Measurements from ENCODE around the gene ITGB2. TPM values are rescaled to one million over a fixed set of nuclear protein-coding genes. Genes with fewer than 3 reads are reported as not detected.

The ITGB2 gene
- total and polyA plus RNA-seq, 2 donors (not counting 1 experiment from before 2014, with no cell fraction given): 0.05 TPM; not detected in 1

GRCh38 chr21:44897326-44898010 is 23.2 kb downstream of the ITGB2 start:
- Histone ChIP-seq H3K9ac (ENCODE audit: insufficient read depth, low read length) (no peak overlapping the region), H3K9me3 (ENCODE audit: control insufficient read depth, insufficient read depth, low read depth, low read length) (peaks cover 3% of the 10 kb centered on the region), H3K79me2 (ENCODE audit: control insufficient read depth, insufficient read depth, low read length) (no peaks in the 10 kb centered on the region), H3K27ac (ENCODE audit: insufficient read depth, low read length) (no peak overlapping the region), H3K36me3 (ENCODE audit: control insufficient read depth, insufficient read depth, low read length) (no peaks in the 10 kb centered on the region), H3K4me2 (ENCODE audit: extremely low read depth, insufficient read depth, low read length) (no peak overlapping the region), H3K27me3 (ENCODE audit: control insufficient read depth, insufficient read depth, low read length) (peaks cover 14% of the 10 kb centered on the region), H3K4me3 (replicated peaks in 1 of 4; ENCODE audit: control extremely low read depth in 1 of 4, insufficient read depth in 1 of 4, low read depth in 3 of 4, low read length in 4 of 4) (no peak overlapping the region), H4K20me1 (ENCODE audit: control insufficient read depth, extremely low read depth, insufficient read depth, low read length) (no peaks in the 10 kb centered on the region), H2AFZ (ENCODE audit: low read length) (no peak overlapping the region), H3K4me1 (ENCODE audit: control insufficient read depth, extremely low read depth, insufficient read depth, low read length) (no peaks in the 10 kb centered on the region)
- TF ChIP-seq EZH2 (IDR thresholded peaks at IDR 0.05; ENCODE audit: low read length, missing control alignments) (no peak), CTCF (conservative IDR thresholded peaks at IDR 0.05 in 1 of 2, IDR thresholded peaks at IDR 0.05 in 1 of 2; ENCODE audit: low read depth in 1 of 2, low read length in 2 of 2) (no peak)
- no peak for DNase-seq (ENCODE audit: low read depth in 2 of 2)

GRCh38 chr21:44896561-44897286 is 24.0 kb downstream of the ITGB2 start:
- Histone ChIP-seq H3K9ac (ENCODE audit: insufficient read depth, low read length) (no peak overlapping the region), H3K27me3 (ENCODE audit: control insufficient read depth, insufficient read depth, low read length) (peaks cover 14% of the 10 kb centered on the region), H3K79me2 (ENCODE audit: control insufficient read depth, insufficient read depth, low read length) (no peaks in the 10 kb centered on the region), H3K4me3 (replicated peaks in 1 of 4; ENCODE audit: control extremely low read depth in 1 of 4, insufficient read depth in 1 of 4, low read depth in 3 of 4, low read length in 4 of 4) (no peak overlapping the region), H2AFZ (ENCODE audit: low read length) (no peak overlapping the region), H4K20me1 (ENCODE audit: control insufficient read depth, extremely low read depth, insufficient read depth, low read length) (no peaks in the 10 kb centered on the region), H3K9me3 (ENCODE audit: control insufficient read depth, insufficient read depth, low read depth, low read length) (no peaks in the 10 kb centered on the region), H3K4me2 (ENCODE audit: extremely low read depth, insufficient read depth, low read length) (no peak overlapping the region), H3K36me3 (ENCODE audit: control insufficient read depth, insufficient read depth, low read length) (no peaks in the 10 kb centered on the region), H3K4me1 (ENCODE audit: control insufficient read depth, extremely low read depth, insufficient read depth, low read length) (no peaks in the 10 kb centered on the region), H3K27ac (ENCODE audit: insufficient read depth, low read length) (no peak overlapping the region)
- no peak for DNase-seq (ENCODE audit: low read depth in 2 of 2)
- no peak for TF ChIP-seq EZH2 (IDR thresholded peaks at IDR 0.05; ENCODE audit: low read length, missing control alignments)
- no peak for TF ChIP-seq CTCF (conservative IDR thresholded peaks at IDR 0.05 in 1 of 2, IDR thresholded peaks at IDR 0.05 in 1 of 2; ENCODE audit: low read depth in 1 of 2, low read length in 2 of 2)

GRCh38 chr21:44895859-44896258 is 24.8 kb downstream of the ITGB2 start:
- TF ChIP-seq CTCF (conservative IDR thresholded peaks at IDR 0.05 in 1 of 2, IDR thresholded peaks at IDR 0.05 in 1 of 2; ENCODE audit: low read depth in 1 of 2, low read length in 2 of 2) (no peak), EZH2 (IDR thresholded peaks at IDR 0.05; ENCODE audit: low read length, missing control alignments) (no peak)
- no peak for DNase-seq (ENCODE audit: low read depth in 2 of 2)
- Histone ChIP-seq H3K79me2 (ENCODE audit: control insufficient read depth, insufficient read depth, low read length) (no peaks in the 10 kb centered on the region), H3K4me2 (ENCODE audit: extremely low read depth, insufficient read depth, low read length) (no peak overlapping the region), H2AFZ (ENCODE audit: low read length) (no peak overlapping the region), H3K36me3 (ENCODE audit: control insufficient read depth, insufficient read depth, low read length) (no peaks in the 10 kb centered on the region), H3K4me1 (ENCODE audit: control insufficient read depth, extremely low read depth, insufficient read depth, low read length) (no peaks in the 10 kb centered on the region), H3K9me3 (ENCODE audit: control insufficient read depth, insufficient read depth, low read depth, low read length) (no peaks in the 10 kb centered on the region), H3K27ac (ENCODE audit: insufficient read depth, low read length) (no peak overlapping the region), H3K9ac (ENCODE audit: insufficient read depth, low read length) (no peak overlapping the region), H4K20me1 (ENCODE audit: control insufficient read depth, extremely low read depth, insufficient read depth, low read length) (no peaks in the 10 kb centered on the region), H3K27me3 (ENCODE audit: control insufficient read depth, insufficient read depth, low read length) (peaks cover 14% of the 10 kb centered on the region), H3K4me3 (replicated peaks in 1 of 4; ENCODE audit: control extremely low read depth in 1 of 4, insufficient read depth in 1 of 4, low read depth in 3 of 4, low read length in 4 of 4) (no peak overlapping the region)

All from fibroblast of lung (primary cell).